AG04450 (cell line): ENCODE results near the gene KCND3. TPM values are rescaled to one million over a fixed set of nuclear protein-coding genes. Genes with fewer than 3 reads are reported as not detected.

Source experiments
- CTCF ChIA-PET: fragments of 300-600, 350-600 bp; formaldehyde crosslinking; extraction: SDS; loops from one replicate; lab custom pipeline; 2022; ENCODE audit warnings: antibody characterized with exemption, inconsistent platforms; lab: Charles Lee
- POLR2A ChIA-PET: fragments of 350-600 bp; formaldehyde crosslinking; extraction: SDS; loops from one replicate; lab custom pipeline; 2021; ENCODE audit warnings: antibody characterized with exemption, inconsistent platforms; lab: Yijun Ruan, JAX
- DNase-seq: peaks from one replicate; pipeline ENCODE4 v3.0.0-alpha.2; 2011; ENCODE audit warnings: low read depth, low spot score
- H3K27ac ChIP-seq: one replicate; pipeline ENCODE4 v1.5.1; 2012; ENCODE audit warnings: low read depth, low read length, control low read depth
- H3K27me3 ChIP-seq: one replicate; pipeline ENCODE4 v1.6.0; 2012; ENCODE audit warnings: low read length; ENCODE audit not compliant: control insufficient read depth, insufficient read depth
- H3K4me3 ChIP-seq: 2 replicates; pipeline ENCODE4 v1.5.1; 2011; ENCODE audit warnings: mild to moderate bottlenecking, low read depth, low read length, control low read depth
- H3K9me3 ChIP-seq: 2 replicates; pipeline ENCODE4 v1.5.1; 2012; ENCODE audit warnings: low read length; ENCODE audit not compliant: control insufficient read depth, insufficient read depth
- polyA plus RNA-seq: library from polyadenylated mRNA; depleted of rRNA; stranded (reverse); fragments of >200 nt; gene quantifications from 2 replicates; pipeline ENCODE4 v1.2.3, GENCODE V29; 2011
- TF ChIP-seq, protein P1 (sequence below): IDR thresholded peaks from 2 replicates; pipeline ENCODE4 v1.5.1; 2011; ENCODE audit warnings: low read depth, low read length, control low read depth, inconsistent platforms

The KCND3 gene
- polyA plus RNA-seq, 1 experiment = 0.02 TPM

DNA sequence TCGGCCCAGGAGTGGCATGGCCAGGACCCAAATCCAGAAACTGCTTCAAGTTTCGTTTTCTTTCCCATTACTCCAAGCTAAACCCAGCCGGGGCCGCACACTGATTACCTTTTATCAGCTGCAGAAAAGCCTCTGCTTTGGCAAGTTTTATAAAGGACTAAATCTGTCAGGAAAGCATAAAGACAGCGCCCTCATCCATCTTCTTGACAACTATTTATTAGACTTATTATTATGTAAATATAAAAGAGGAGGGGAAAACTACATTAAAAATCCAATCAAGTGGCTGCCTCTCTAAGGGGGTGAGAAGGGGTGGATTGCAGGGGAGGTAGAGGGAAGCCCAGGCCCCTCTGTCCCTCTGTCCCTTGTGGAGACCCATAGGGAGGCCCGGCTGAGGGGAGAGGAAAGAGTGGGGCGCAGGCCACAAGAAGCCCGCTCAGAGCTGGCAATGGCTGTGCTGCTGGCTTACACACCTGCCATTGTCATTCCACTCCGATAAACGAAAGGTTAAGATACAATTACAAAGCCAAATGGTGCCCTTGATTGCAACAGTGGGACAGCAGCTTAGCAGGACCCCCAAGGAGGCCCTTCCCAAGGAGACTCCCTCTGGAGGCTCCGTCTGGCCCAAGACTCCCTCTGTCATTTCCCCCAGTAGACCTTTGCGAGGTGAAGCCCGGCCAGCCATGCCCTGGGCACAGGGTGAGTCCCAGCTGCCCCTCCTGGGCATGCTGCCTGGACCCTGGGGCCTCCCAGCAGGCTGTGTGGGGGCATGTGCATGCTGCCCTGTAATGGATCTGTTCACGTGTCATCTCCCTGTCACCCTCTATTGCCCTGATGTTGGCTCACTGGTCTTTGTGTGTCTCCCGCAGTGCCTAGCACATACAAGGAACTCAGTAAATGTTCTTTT, 45.4 kb downstream of the KCND3 start:
- CTCF ChIA-PET = no interaction called here
- no peak overlapping the region for H3K4me3 ChIP-seq
- POLR2A ChIA-PET = no interaction called here
- TF ChIP-seq, protein P1, sequence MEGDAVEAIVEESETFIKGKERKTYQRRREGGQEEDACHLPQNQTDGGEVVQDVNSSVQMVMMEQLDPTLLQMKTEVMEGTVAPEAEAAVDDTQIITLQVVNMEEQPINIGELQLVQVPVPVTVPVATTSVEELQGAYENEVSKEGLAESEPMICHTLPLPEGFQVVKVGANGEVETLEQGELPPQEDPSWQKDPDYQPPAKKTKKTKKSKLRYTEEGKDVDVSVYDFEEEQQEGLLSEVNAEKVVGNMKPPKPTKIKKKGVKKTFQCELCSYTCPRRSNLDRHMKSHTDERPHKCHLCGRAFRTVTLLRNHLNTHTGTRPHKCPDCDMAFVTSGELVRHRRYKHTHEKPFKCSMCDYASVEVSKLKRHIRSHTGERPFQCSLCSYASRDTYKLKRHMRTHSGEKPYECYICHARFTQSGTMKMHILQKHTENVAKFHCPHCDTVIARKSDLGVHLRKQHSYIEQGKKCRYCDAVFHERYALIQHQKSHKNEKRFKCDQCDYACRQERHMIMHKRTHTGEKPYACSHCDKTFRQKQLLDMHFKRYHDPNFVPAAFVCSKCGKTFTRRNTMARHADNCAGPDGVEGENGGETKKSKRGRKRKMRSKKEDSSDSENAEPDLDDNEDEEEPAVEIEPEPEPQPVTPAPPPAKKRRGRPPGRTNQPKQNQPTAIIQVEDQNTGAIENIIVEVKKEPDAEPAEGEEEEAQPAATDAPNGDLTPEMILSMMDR = no peak
- H3K27ac ChIP-seq = no peak overlapping the region
- H3K27me3 ChIP-seq = peaks cover 2% of the 10 kb centered on the region
- no peak for DNase-seq
- no peaks in the 10 kb centered on the region for H3K9me3 ChIP-seq

DNA sequence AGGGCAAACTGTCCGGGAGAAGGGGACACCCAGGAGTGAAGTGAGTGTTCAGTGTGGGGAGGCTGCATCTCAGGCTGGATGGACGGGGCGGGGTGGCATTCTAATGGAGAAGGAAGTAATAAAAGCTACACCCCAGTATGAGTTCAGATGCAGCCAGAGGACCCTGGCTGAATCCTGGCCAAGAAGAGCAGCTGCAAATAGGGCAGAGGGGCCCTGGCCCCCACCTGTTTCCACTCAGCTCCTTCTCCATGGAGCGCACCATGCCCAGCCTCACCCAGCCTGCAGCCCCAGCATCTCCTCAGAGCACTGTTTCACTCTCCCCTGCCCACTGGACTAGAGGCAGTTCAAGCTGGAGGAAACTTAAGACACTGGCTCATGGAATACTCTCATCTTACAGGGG, 46.4 kb downstream of the KCND3 start:
- no peak for DNase-seq
- TF ChIP-seq, protein P1 = no peak
- H3K27me3 ChIP-seq = peaks cover 2% of the 10 kb centered on the region
- ChIA-PET CTCF (no interaction called here), POLR2A (no interaction called here)
- no peaks in the 10 kb centered on the region for H3K9me3 ChIP-seq
- H3K4me3 ChIP-seq = no peak overlapping the region
- H3K27ac ChIP-seq = no peak overlapping the region

DNA sequence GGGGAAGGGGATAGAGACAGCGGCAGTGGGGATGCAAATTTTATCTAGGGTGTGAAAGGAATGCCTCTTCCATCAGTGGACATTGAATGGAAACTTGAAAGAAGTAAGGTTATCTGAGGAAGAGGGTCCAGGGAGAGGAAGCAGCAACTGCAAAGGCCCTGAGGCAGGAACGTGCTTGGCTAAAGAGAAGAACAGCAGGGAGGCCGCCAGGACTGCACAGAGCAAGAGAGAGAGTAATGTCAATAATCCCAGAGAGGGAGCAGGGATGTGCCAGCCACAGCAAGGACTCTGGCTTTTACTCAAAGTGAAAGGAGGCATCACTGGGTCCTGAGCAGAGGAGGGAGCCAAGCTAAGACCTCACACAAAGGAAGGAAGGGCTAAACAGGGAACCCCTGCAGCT, 50.9 kb downstream of the KCND3 start:
- no peak for DNase-seq
- ChIA-PET POLR2A (no interaction called here), CTCF (no interaction called here)
- Histone ChIP-seq H3K4me3 (no peak overlapping the region), H3K9me3 (no peaks in the 10 kb centered on the region), H3K27me3 (peaks cover 2% of the 10 kb centered on the region), H3K27ac (no peak overlapping the region)
- TF ChIP-seq, protein P1 = no peak

DNA sequence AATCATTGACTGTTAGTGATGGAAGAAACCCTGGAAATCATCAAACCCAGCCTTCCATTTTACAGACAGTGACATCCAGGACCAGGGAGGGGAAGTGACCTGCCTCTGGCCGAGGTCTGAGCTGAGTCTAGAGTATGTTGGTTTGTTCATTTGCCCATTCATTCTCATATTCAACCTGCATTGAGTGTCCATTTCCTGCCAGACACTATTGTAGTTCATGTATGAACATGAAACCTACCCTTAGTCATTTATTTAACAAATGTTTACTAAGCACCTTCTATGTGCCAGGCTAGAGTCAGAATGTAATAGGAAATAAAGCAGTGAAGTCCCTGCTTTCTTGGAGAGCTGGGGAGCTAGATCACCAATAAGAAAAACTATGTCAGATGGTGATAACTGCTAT, 51.3 kb downstream of the KCND3 start:
- DNase-seq = no peak
- H3K27ac ChIP-seq = no peak overlapping the region
- POLR2A ChIA-PET = no interaction called here
- CTCF ChIA-PET = no interaction called here
- H3K27me3 ChIP-seq = peaks cover 2% of the 10 kb centered on the region
- no peaks in the 10 kb centered on the region for H3K9me3 ChIP-seq
- H3K4me3 ChIP-seq = no peak overlapping the region
- TF ChIP-seq, protein P1 = no peak

DNA sequence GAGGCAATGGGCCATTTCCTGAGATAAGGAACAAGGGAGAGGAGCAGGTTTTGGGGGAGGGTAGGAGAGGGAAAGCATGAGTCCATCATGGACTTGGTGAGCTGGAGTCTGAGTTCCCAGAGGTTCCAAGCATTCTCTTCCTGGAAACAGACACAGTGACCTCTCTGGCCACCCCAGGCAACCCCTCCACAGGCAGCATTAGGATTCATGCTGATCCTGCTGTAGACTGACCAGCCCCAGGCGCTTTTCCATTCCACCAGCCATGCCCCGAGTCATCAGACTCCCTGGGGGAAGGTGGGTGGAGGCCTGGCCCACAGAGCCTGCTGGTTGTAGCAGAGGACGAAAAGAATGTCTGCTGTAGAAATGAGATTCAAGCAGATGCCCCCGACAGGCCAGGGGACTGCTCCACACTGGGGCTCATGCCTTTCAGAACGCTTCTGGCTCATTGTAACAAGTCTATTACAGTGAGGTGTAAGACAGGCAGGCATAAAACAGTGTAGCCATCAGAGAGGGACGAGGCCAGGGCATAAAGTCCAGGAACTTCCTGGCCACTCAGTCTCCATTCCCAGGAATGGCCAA, 52.2 kb downstream of the KCND3 start:
- Histone ChIP-seq H3K4me3 (no peak overlapping the region), H3K27me3 (peaks cover 2% of the 10 kb centered on the region), H3K9me3 (no peaks in the 10 kb centered on the region), H3K27ac (no peak overlapping the region)
- DNase-seq = no peak
- CTCF ChIA-PET = no interaction called here
- TF ChIP-seq, protein P1 = no peak
- POLR2A ChIA-PET = no interaction called here
